GM10248 (cell line): Measurements from ENCODE around the gene RNF114.
"Not testable (repeated sequence)": the region's sequence is repeated elsewhere in the genome, so short reads cannot be mapped to it uniquely, and the experiment has no call there.

ENCODE experiments used
- CTCF ChIA-PET: fragments of 300-600 bp; sonication (Branson Sonifier 250); formaldehyde crosslinking; extraction: SDS; loops from one replicate; lab custom pipeline; 2021; ENCODE audit warnings: antibody characterized with exemption; lab: Yijun Ruan, JAX
- POLR2A ChIA-PET: fragments of 350-650 bp; sonication (Branson Sonifier 250); formaldehyde crosslinking; extraction: SDS; loops from one replicate; lab custom pipeline; 2020; ENCODE audit warnings: antibody characterized with exemption; lab: Yijun Ruan, JAX
- DNase-seq: peaks from one replicate; pipeline ENCODE4 v3.0.0; 2012; ENCODE audit errors: extremely low spot score
- TF ChIP-seq, protein P1 (sequence below): IDR thresholded peaks from 2 replicates; pipeline ENCODE4 v1.5.1; 2012; ENCODE audit warnings: mild to moderate bottlenecking, low read depth; ENCODE audit errors: extremely low read depth, missing control alignments, control extremely low read depth

RNF114 gene

DNA sequence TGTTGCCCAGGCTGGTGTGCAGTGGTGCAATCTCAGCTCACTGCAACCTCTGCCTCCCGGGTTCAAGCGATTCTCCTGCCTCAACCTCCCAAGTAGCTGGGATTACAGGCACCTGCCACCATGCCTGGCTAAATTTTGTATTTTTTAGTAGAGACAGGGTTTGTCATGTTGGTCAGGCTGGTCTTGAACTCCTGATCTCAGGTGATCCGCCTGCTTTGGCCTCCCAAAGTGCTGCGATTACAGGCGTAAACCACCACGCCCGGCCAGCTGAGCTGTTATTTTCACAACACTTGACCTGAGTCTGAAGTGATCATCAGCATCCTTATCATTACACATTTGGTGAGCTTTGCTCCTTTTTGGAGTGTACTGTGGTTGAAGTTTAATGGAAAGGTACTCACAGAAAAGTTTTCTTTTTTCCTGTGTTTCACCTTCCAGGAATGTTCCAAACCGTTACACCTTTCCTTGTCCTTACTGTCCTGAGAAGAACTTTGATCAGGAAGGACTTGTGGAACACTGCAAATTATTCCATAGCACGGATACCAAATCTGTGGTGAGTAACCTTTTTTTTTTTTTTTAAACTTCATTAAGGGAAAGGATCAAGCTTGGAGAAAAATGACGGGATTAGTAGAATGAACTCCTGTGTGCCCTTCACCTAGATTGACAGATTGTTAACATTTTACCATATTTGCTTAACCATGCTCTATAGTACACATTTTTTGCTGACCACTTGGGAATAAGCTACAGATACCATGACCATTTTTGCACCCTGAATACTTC is 9.7 kb downstream of the RNF114 start:
- DNase-seq = no peak
- POLR2A ChIA-PET = interaction anchor here (0.5 to 1.3 kb wide), 2 partner anchors 10 to 34 kb away, joined by 3 read pairs; partner anchors contain the start of gene RNF114
- TF ChIP-seq, protein P1, sequence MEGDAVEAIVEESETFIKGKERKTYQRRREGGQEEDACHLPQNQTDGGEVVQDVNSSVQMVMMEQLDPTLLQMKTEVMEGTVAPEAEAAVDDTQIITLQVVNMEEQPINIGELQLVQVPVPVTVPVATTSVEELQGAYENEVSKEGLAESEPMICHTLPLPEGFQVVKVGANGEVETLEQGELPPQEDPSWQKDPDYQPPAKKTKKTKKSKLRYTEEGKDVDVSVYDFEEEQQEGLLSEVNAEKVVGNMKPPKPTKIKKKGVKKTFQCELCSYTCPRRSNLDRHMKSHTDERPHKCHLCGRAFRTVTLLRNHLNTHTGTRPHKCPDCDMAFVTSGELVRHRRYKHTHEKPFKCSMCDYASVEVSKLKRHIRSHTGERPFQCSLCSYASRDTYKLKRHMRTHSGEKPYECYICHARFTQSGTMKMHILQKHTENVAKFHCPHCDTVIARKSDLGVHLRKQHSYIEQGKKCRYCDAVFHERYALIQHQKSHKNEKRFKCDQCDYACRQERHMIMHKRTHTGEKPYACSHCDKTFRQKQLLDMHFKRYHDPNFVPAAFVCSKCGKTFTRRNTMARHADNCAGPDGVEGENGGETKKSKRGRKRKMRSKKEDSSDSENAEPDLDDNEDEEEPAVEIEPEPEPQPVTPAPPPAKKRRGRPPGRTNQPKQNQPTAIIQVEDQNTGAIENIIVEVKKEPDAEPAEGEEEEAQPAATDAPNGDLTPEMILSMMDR = no peak

DNA sequence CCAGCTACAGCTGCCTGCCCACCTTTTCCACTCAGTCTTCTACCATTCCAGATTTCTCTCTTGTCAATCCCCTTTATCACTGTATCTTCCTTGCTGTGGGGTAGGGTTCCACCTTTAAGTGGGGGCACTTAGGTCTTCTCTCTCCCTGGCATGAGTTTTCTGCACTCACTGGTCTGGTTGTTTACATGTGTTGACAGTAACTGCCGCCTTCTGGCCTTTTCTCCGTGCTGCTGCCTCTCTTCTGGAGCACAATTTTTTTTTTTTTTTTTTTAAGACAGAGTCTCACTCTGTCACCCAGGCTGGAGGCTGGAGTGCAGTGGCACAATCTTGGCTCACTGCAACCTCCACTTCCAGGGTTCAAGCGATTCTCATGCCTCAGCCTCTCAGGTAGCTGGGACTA is 12.0 kb downstream of the RNF114 start:
- DNase-seq = no peak
- ChIA-PET CTCF (interaction anchor here (1.1 kb wide), 1 partner anchor 9 kb away, joined by 3 read pairs; no protein-coding TSS in a partner anchor), POLR2A (no interaction called here)
- TF ChIP-seq, protein P1 = no peak

More for the DNA sequence above, 9.7 kb downstream of the RNF114 start:
- CTCF ChIA-PET = interaction anchor here (1.1 to 3.4 kb wide), 5 partner anchors 9 to 140 kb away, joined by 3 to 10 read pairs (median 5); partner anchors contain the start of gene RNF114

DNA sequence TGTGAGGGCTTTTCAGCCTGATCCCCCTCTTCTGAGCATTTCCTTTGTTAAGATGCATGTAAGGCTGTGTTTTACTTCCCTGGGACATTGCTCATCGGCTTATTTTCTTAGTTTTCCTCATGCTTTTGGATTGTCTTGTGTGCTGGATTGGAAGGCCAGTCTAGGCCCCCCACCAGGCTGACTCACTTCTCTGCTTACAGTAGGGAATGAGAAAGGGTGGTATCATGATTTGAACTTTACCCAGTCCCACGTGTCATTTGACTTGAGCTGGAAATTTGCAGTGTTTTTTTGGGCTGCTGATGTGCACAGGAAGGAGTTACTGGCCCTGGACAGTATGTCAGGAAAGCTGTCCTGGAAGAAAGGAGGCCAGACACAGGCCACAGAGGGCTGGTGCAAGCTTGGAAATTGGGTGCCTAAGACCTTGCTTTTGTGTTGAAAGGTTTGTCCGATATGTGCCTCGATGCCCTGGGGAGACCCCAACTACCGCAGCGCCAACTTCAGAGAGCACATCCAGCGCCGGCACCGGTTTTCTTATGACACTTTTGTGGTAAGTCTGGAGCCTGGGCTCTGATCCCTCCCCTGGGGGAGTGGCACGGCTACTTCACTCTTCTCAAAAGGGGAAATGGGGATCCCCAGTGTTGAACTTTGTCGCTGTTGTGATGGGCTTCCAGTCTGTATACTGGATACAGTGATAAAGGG is 12.8 kb downstream of the RNF114 start:
- TF ChIP-seq, protein P1 = no peak
- no peak for DNase-seq
- ChIA-PET CTCF (interaction anchor here (2.0 kb wide), 1 partner anchor 123 kb away, joined by 5 read pairs; no protein-coding TSS in a partner anchor), POLR2A (no interaction called here)

DNA sequence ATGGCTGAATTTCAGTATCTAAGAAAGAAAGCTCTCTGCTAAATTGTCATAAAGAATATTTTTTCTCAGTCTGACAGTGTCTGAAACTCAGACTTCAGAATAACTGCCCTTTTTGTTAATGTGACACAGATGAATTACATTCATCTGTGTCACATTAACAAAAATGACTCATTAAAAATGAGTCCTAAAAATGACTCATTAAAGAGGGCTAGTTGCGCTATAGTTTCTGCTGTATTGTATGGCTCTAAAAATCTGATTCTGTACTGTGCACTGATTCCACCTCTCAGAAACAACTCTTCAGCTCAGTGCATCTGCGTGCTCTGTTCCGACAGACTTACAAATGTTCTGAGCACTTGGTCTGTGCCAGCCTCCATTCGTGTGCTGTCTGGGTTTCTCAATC is 15.0 kb downstream of the RNF114 start:
- no peak for DNase-seq
- TF ChIP-seq, protein P1 = no peak
- ChIA-PET CTCF (interaction anchor here (3.6 kb wide), 1 partner anchor 27 kb away, joined by 14 read pairs; no protein-coding TSS in a partner anchor), POLR2A (no interaction called here)

DNA sequence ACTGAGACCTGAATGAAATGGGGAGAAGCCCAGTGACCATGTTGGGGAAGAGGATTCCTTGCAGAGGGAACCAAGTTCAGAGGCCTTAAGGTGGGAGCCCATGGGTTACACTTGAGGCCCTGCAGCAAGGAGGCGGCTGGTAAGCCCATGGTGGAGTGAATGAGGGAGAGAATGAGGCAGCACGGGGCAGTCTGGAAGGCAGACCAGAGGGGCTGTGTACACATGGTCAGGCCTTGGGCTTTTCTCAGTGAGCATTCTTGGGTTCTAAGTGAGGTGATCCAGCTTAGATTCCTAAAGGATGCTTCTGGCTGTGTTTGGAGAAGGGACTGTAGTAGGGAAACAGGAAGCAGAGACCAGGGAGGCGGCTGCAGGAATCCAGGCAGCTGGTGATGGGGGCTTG is 19.0 kb downstream of the RNF114 start:
- no peak for DNase-seq
- TF ChIP-seq, protein P1 = no peak
- ChIA-PET POLR2A (no interaction called here), CTCF (interaction anchor here (0.9 kb wide), 1 partner anchor 9 kb away, joined by 4 read pairs; no protein-coding TSS in a partner anchor)

DNA sequence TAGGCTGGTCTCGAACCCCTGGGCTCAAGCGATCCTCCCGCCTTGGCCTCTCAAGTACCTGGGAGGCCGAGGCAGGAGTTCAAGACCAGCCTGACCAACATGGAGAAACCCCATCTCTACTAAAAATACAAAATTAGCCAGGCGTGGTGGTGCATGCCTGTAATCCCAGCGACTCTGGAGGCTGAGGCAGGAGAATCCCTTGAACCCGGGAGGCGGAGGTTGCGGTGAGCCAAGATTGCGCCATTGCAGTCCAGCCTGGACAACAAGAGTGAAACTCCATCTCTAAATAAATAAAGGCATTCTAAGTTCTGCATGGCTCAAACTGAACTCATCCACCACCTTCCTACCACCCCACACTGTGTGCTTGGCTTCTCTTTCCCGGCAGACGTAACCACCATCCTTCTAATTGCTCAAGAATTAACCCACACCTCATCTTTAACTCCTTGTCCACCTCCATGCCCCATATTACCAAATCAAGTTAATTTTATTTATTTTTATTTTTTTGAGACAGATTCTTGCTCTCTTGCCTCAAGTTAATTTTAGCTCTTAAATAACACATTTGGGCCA is 19.7 kb downstream of the RNF114 start:
- POLR2A ChIA-PET, DNase-seq: not testable (repeated sequence)
- CTCF ChIA-PET = interaction anchor here (0.9 to 2.4 kb wide), 3 partner anchors 9 to 23 kb away, joined by 4 to 10 read pairs (median 5); no protein-coding TSS in a partner anchor
